ENCODE results near the gene HMGB4. TPM values are rescaled to one million over a fixed set of nuclear protein-coding genes. Genes with fewer than 3 reads are reported as not detected.

Gene HMGB4
- polyA plus RNA-seq, 1 donor from 2014 or later = not detected

DNA sequence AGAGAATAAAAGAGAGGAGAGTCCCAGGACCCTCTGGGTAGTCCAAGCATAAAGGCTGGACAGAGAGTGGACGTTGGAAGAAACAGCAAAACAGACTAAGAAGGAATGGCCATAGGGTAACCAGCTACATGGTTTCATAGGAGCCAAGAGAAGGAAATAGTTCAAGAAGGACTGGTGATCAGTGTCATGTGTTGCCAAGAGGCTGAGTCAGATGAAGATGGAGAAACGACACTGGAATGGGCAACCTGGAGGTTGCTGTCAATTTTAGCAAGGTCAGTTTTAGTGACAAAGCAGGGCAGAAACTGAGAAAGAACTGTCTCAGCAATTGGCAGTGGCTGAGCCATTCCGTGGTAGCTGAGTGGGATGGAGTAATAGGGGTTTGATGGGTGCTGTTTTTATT is 41.4 kb downstream of the HMGB4 start:
- no peaks in the 10 kb centered on the region for H3K79me2 ChIP-seq (replicated peaks; ENCODE audit: insufficient read depth, low read length)
- H3K4me3 ChIP-seq (ENCODE audit: low read length) = no peak overlapping the region
- no peaks in the 10 kb centered on the region for H3K9me3 ChIP-seq (ENCODE audit: low read length)
- no peaks in the 10 kb centered on the region for H3F3A ChIP-seq (ENCODE audit: insufficient read depth, low read length, poor library complexity, severe bottlenecking)
- H3K27me3 ChIP-seq (ENCODE audit: insufficient read depth, low read depth, low read length) = no peaks in the 10 kb centered on the region
- no peaks in the 10 kb centered on the region for H4K20me1 ChIP-seq (ENCODE audit: insufficient read depth)
- no peak overlapping the region for H2AFZ ChIP-seq (ENCODE audit: low read depth, low read length)
- TF ChIP-seq TAF1 (IDR thresholded peaks at IDR 0.05; ENCODE audit: low read depth) = no peak
- TF ChIP-seq, protein P1, sequence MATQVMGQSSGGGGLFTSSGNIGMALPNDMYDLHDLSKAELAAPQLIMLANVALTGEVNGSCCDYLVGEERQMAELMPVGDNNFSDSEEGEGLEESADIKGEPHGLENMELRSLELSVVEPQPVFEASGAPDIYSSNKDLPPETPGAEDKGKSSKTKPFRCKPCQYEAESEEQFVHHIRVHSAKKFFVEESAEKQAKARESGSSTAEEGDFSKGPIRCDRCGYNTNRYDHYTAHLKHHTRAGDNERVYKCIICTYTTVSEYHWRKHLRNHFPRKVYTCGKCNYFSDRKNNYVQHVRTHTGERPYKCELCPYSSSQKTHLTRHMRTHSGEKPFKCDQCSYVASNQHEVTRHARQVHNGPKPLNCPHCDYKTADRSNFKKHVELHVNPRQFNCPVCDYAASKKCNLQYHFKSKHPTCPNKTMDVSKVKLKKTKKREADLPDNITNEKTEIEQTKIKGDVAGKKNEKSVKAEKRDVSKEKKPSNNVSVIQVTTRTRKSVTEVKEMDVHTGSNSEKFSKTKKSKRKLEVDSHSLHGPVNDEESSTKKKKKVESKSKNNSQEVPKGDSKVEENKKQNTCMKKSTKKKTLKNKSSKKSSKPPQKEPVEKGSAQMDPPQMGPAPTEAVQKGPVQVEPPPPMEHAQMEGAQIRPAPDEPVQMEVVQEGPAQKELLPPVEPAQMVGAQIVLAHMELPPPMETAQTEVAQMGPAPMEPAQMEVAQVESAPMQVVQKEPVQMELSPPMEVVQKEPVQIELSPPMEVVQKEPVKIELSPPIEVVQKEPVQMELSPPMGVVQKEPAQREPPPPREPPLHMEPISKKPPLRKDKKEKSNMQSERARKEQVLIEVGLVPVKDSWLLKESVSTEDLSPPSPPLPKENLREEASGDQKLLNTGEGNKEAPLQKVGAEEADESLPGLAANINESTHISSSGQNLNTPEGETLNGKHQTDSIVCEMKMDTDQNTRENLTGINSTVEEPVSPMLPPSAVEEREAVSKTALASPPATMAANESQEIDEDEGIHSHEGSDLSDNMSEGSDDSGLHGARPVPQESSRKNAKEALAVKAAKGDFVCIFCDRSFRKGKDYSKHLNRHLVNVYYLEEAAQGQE (IDR thresholded peaks at IDR 0.05; ENCODE audit: borderline replicate concordance) = no peak
- TF ChIP-seq POLR2AphosphoS5 (IDR thresholded peaks at IDR 0.05) = no peak
- TF ChIP-seq MXI1 (conservative IDR thresholded peaks at IDR 0.05; ENCODE audit: poor library complexity, severe bottlenecking) = no peak
- TF ChIP-seq EP300 (conservative IDR thresholded peaks at IDR 0.05; ENCODE audit: poor library complexity, severe bottlenecking) = no peak
- TF ChIP-seq RAD21 (conservative IDR thresholded peaks at IDR 0.05) = no peak
- TF ChIP-seq, protein P2, sequence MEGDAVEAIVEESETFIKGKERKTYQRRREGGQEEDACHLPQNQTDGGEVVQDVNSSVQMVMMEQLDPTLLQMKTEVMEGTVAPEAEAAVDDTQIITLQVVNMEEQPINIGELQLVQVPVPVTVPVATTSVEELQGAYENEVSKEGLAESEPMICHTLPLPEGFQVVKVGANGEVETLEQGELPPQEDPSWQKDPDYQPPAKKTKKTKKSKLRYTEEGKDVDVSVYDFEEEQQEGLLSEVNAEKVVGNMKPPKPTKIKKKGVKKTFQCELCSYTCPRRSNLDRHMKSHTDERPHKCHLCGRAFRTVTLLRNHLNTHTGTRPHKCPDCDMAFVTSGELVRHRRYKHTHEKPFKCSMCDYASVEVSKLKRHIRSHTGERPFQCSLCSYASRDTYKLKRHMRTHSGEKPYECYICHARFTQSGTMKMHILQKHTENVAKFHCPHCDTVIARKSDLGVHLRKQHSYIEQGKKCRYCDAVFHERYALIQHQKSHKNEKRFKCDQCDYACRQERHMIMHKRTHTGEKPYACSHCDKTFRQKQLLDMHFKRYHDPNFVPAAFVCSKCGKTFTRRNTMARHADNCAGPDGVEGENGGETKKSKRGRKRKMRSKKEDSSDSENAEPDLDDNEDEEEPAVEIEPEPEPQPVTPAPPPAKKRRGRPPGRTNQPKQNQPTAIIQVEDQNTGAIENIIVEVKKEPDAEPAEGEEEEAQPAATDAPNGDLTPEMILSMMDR (IDR thresholded peaks at IDR 0.05; ENCODE audit: poor library complexity, severe bottlenecking) = no peak
- TF ChIP-seq SMC3 (conservative IDR thresholded peaks at IDR 0.05; ENCODE audit: poor library complexity) = no peak
- no peaks in the 10 kb centered on the region for H3K9me2 ChIP-seq (ENCODE audit: insufficient read depth, low read length)
- H3K36me3 ChIP-seq (ENCODE audit: insufficient read depth, low read length) = no peaks in the 10 kb centered on the region
- no peak overlapping the region for H3K27ac ChIP-seq (ENCODE audit: low read length)
- no peak overlapping the region for H3K9ac ChIP-seq (ENCODE audit: low read length)
- no peak overlapping the region for H3K4me2 ChIP-seq (ENCODE audit: low read length)

DNA sequence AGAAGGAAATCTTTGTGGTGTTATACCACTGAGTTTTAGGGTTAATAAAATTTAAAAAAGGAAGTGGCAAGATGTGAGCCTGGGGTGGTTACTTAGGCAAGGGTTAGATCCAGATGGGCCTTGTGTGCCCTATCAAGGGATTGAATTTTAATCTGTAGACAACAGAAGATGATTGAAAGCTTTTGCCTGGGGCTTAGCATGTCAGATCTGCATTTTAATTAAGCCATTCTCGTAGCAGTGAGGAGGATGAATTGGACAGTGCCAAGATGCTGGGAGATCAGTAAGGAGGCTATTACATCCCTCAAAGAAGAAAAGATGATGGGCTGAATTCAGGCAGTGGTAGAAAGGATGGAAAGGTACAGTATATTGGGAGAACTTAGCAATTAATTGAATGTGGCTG is 42.3 kb downstream of the HMGB4 start:
- Histone ChIP-seq H3K9ac (ENCODE audit: low read length) (no peak overlapping the region), H3K4me3 (ENCODE audit: low read length) (no peak overlapping the region), H3K9me2 (ENCODE audit: insufficient read depth, low read length) (no peaks in the 10 kb centered on the region), H3K36me3 (ENCODE audit: insufficient read depth, low read length) (no peaks in the 10 kb centered on the region), H3K27me3 (ENCODE audit: insufficient read depth, low read depth, low read length) (no peaks in the 10 kb centered on the region), H3K9me3 (ENCODE audit: low read length) (no peaks in the 10 kb centered on the region), H3F3A (ENCODE audit: insufficient read depth, low read length, poor library complexity, severe bottlenecking) (no peaks in the 10 kb centered on the region), H3K79me2 (replicated peaks; ENCODE audit: insufficient read depth, low read length) (no peaks in the 10 kb centered on the region), H3K27ac (ENCODE audit: low read length) (no peak overlapping the region), H4K20me1 (ENCODE audit: insufficient read depth) (no peaks in the 10 kb centered on the region), H2AFZ (ENCODE audit: low read depth, low read length) (no peak overlapping the region), H3K4me2 (ENCODE audit: low read length) (no peak overlapping the region)
- TF ChIP-seq RAD21 (conservative IDR thresholded peaks at IDR 0.05) (no peak), TAF1 (IDR thresholded peaks at IDR 0.05; ENCODE audit: low read depth) (no peak), MXI1 (conservative IDR thresholded peaks at IDR 0.05; ENCODE audit: poor library complexity, severe bottlenecking) (no peak), EZH2 (IDR thresholded peaks at IDR 0.05; ENCODE audit: borderline replicate concordance, insufficient read depth, low read length, poor library complexity, severe bottlenecking) (no peak), SMC3 (conservative IDR thresholded peaks at IDR 0.05; ENCODE audit: poor library complexity) (no peak), EP300 (conservative IDR thresholded peaks at IDR 0.05; ENCODE audit: poor library complexity, severe bottlenecking) (no peak), POLR2AphosphoS5 (IDR thresholded peaks at IDR 0.05) (no peak)
- TF ChIP-seq, protein P2 (IDR thresholded peaks at IDR 0.05; ENCODE audit: poor library complexity, severe bottlenecking) = no peak
- TF ChIP-seq, protein P1 (IDR thresholded peaks at IDR 0.05; ENCODE audit: borderline replicate concordance) = no peak

Data from neural cell (in vitro differentiated cells).